CD4-positive, alpha-beta T cell treated with Interleukin-15 for 1 hour (primary cell): ENCODE measurements around the gene RAB40B.

ENCODE experiments used
- DNase-seq: peaks from one replicate; pipeline ENCODE4 v3.0.0-alpha.2; 2020

RAB40B gene

DNA sequence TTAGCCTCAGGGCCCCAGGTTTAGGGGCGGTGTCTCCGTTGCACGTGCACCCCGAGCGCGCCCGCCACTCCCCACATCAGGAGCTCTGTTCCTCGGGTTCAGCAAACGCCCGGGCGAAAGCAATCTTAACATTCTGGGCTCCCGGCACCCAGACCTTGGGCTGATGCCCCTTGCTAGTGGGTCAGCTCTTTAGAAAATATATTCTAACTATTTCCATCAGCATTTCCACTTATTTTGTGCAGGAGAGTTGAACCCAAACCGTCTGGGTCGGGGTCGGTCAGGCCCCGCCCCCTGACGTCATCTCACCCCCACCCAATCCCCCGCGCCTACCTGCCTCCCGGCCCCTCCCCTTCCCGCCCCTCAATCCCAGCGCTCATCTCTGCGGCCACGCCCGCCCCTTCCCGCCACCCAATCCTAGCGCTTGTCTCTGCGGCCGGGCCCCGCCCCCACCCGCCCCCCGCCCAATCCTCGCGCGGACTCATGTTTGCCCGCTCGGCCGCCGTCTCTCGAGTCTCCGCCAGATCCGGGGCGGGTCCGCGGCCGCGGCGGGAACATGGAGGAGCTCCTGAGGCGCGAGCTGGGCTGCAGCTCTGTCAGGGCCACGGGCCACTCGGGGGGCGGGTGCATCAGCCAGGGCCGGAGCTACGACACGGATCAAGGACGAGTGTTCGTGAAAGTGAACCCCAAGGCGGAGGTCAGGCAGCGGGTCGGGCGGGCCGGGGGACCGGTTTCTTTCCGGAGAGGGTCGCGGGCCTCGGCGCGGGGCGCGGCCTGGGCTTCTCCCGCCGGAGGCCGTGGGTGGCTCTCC, 17.9 kb upstream of the RAB40B start, which contains the start of gene FN3KRP:
FN3KRP (plus strand) TSS at position 504 of the 808 bp plus-strand sequence; CDS start at position 554, 50 bp downstream.
- DNase-seq, result peak; percentile 95

DNA sequence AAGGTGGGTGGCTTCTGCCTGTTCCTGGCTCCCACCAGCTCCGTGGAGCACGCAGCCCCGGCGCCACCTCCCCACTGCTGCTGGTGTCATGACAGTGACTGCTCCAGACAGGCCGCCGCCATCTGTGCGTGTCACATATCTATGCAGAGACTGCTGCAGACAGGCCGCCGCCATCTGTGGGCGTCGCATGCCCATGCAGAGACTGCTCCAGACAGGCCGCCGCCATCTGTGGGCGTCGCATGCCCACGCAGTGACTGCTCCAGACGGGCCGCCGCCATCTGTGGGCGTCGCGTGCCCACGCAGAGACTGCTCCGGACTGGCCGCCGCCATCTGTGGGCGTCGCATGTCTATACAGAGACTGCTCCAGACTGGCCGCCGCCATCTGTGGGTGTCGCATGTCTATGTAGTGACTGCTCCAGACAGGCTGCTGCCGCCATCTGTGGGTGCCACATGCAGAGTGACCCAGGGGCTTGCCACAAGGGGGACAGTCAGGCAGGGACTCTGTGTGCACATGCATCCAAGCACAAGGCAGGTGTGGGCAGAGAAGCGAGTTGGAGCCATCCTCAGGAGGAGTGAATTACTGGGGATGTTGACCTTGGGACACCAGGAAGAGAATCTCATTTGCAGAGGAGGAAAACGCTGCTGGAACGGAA, 14.7 kb upstream of the RAB40B start:
- no peak for DNase-seq

DNA sequence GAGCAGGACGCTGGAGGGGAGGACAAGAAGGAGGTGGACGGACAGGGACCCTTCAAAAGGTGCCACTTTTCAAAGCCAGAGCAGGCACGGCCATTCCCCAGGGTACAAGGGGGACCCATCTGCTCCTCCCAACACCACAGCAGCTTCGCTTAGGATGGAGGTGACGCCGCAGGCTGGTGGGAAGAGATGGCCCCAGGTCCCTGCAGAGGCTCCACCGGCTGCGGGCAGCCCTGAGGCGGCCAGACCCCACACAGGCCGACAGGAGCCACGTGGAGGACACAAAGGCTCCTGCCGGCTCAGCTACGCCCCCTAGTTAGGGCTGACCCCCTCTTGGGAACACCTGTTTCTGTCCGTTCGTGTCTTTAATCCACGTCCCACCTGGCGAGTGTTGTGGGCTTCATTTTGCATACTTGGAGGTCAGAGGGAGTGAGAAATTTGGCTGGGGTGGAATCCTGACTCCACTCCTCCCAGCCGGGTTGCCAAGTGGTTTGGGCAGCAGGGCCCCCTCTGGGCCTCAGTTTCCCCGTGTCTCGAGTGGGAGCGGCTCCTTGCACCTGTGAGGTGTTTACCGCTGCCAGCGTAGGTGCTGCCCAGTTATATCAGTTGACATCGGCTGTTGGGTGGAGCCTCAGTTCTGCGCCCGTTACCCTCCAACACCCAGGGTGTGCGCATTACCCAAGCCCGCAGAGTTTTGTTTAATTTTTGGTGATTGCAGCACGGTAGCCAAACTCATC, 12.2 kb upstream of the RAB40B start:
- DNase-seq, result no peak

DNA sequence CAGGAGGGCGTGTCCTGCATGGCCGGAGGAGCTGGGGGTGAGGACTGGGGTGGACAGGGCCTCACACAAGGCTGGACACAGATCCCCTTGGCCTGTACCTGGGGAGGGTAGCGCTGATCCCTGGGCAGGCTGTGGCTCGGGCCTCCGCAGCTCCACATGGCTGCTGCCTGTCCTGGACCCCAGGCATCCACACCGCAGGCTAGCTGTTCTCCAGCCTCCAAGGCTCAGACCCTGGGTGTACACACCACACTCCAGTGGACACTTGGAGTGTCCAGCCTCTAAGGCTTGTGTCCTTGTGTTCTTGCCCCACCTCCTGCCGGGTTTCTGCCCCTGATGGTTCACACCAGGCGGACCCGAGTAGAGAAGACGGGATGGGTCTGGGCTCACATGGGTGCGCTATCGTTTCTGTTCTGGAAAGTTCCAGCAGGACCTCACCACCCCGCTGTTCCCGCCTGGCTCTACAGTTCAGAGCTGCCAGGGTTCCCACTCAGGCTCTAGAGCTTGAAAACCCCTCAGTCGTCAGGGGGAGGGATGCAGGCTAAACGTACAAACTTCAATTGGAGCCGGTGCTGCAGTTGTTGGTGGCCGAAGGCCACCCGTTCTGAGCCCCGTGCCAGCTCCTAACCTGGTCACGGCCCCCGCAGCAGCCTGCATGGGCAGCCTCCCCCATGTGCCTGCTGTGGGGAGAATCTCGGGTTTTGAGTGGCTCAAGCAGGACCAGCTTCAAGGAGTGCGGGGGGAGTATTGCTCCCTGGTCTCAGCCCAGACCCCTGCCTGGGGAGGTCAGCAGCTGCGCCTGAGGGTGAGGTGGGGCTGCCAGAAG, 11.4 kb upstream of the RAB40B start:
- no peak for DNase-seq

DNA sequence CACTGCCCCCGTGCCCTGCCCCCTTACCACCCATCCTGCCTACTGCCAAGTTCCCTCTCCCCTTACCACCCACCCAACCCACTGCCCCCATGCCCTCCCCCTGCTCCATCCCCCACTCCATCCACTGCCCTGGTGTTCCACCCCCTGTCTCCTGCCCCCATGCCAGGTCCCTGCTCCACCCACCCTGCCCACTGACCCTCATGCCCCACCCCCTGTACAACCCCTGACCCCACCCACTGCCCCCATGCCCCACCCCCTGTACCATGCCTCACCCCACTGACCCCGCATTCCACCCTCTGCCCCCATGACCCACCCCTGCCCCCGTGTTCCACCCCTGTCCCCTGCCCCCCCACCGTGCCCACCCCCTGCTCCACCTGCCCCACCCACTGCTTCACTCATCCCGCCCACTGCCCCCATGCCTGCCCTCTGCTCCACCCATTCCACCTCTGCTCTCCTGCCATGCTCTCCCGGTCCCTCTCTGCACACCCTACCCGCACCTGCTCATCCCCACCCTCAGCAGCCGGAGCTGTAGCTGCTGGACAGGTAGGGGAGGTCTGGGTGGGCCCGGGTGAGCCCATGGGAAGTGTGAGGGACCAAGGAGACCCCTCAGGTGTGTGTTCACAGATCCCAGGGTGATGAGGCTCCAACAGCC, 10.7 kb upstream of the RAB40B start:
- no peak for DNase-seq

DNA sequence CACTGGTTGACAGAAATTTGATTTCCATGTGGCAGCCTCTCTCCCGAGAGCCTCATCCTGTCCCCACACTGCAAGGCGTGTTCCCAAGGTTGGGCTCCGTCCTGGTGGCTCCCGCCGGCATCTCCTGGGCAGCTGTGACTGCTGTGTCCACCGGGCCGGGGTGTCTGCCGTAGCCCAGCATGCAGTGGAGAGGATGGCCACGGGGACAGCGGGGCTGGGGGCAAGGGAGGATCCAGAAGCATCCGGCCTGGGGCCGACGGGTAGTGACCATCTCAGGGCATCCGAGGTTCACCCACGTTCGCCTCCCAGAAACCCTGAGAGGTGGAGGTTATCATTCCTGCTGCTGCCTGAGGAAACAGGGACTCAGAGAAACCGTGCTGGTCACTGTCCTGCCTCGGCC, 7.3 kb upstream of the RAB40B start:
- DNase-seq, result no peak

DNA sequence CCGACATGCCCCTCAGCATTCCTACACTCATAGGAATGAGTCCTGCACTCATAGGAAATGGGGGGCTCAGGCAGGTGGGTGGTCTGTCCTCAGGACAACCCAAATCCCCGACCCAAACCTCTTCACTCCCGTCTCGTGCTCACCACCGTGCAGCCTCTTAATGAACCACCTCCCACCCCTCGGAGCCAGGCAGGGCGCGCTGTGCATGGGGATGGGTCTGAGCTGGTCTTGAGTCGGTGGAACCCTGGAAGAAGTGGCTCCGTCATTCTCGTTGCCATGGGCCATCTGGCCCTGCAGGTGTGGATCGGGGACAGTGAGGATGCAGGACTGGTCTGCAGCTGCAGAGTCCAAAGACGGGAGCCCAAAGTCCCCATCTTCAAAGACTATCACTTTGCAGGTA, 6.4 kb upstream of the RAB40B start:
- DNase-seq, result no peak

DNA sequence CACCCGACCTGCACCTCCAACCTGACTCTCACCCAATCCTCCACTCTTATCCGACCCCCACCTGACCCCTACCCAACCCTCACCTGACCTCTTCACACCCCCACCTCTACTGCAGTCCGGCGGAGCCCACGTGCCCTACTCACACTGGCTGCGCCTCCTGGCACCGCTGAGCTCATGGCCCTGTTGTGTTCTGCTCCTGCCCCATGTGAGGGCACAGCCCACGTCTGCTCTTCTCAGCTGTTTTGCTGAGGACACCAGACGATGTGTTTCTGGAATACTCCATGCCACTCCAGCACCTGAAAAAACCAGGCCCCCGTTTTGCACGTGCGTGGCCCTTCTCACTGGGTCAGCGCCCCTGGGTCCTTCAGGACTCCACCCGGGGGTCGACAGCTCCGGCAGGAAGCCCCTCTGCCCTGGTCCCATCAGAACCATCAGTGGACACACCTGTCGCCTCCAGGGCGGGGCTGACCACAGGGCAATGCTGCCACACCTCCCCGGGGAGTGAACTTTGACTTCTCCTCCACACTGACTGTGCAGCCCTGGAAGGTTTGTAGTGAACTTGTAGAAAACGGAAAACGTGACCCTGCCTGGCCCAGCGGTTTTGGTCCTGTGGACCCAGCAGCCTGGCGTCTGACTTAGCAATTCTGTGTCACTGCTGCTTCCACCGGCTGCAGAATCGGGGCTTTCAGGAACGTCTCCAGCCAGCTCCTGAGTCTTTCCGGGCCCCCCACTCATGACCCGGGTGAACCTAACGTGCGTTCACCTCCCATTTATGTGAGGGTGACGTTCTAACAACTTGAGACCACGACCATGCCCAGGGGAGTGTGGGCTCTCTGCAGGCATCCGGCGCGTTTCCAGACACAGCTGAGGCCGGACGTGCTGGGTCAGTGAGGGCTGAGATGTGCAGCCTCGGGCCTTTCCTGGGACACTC, 5.7 kb upstream of the RAB40B start:
- no peak for DNase-seq

DNA sequence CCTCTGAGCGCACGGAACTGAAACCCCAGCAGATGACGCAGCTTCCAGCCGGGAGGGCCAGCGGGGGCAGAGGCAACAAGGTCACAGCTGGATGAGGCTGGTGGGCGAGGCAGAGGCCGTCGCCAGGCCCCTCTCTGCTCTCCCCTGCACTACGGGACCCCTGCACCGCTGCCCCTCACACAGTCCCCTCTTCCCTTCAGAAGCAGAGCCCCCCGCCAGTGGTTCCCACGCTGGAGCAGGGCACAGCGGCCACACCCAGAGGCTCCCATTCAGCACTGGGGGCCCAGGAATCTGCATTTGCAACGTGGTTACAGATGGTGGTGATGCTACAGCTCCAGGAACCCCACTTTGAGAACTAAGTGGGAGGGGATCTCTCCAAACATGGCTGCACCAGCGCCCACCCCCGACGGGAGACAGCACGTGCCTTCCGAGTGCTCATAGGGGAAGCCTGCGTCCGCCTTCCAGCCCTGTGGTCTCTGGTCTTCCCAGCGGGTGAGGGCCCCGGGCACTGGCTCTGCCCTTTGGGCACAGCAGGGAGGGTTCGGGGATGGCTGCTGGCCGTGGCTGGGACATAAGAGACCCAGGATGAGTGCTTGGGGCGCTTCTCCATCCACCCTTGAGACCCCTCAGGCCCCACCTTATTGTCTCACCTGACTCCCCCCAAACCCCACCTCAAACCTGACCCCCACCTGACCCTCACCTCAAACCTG, 4.7 kb upstream of the RAB40B start:
- DNase-seq, result no peak

DNA sequence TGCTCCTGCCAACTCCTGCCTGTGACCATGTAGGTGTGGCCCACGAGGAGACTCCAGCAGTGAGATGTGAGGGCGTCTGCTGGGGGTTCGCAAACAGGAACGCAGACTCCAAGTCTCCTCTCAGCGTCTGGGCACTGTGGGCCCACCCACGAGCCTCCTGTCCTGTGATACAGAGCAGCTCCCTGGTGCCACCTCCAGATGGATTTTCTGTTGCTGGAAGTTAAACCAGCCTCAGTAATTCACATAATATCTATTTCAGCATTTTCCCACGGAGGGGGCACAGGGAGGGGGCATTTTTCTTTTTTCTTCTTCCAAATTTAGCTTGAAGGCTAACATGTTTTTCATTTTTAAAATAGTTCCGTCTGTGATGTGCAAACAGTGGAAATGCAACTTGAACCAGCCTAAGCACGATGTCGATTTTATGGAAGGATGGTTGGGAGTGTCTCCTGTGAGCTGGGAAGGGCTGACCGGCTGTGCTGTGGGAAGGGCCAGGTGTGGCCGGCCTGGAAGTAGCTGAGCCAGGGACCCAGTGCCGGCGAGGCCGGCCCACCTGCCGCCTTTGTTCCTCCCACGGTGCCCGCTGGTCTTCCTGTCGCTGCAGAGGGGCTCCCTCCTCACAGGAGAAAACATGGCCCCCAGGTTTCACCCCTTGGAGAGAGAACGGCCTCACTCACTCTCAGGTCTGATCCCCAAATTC, 3.9 kb upstream of the RAB40B start:
- no peak for DNase-seq

DNA sequence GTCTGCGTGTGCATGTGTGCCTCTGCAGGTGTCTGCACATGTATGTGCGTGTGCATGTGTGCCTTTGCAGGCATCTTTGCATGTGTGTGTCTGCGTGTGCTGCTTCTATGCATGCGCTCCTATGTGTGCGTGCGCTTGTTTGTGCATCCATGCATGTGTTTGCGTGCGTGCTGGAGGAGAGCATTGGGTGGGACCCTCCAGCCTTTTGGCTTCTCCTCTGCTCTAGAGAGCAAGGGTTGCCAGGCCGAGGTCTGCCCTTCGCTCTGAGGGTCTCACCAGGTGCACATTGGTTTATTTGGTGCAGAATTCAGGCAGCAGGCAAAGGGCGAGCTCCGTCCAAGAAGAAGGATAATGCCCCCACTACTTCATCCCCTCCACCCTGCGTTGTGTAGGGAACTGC, 1.1 kb upstream of the RAB40B start:
- no peak for DNase-seq

DNA sequence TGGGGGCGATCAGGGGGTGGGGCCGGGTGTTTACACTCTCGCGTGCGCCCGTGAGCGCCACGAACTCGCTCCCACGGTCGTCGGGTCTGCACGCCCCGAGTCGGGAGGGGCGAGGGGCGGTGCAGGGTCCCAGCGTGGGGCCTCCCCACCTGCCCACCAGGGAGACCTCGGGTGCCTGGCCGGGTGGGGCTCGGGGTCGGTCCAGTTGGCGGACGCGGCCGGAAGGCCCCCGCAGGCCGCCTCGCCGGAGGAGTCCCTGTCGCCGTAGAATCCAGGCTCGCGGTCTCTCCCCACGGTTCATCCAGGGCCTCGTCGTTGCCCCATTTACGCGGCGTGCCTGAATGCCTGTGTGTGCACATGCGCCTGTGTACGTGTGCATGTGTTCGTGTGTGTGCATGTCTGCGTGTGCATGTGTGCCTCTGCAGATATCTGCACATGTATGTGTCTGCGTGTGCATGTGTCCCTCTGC, 510 bp upstream of the RAB40B start:
- DNase-seq, result no peak

DNA sequence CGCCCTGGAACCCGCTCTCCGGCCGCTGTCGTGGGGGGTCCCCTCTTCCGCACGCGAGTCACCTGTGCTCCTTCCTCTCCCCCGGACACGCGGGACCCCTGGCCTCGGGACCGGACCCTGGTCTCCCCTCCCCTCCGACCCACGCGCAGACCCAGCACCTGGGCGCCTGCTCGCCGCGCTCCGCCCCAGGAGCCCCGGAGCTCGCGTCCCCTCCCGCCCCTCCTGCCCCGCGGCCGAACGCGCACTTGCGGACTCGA, 762 bp downstream of the RAB40B start:
- DNase-seq, result no peak

DNA sequence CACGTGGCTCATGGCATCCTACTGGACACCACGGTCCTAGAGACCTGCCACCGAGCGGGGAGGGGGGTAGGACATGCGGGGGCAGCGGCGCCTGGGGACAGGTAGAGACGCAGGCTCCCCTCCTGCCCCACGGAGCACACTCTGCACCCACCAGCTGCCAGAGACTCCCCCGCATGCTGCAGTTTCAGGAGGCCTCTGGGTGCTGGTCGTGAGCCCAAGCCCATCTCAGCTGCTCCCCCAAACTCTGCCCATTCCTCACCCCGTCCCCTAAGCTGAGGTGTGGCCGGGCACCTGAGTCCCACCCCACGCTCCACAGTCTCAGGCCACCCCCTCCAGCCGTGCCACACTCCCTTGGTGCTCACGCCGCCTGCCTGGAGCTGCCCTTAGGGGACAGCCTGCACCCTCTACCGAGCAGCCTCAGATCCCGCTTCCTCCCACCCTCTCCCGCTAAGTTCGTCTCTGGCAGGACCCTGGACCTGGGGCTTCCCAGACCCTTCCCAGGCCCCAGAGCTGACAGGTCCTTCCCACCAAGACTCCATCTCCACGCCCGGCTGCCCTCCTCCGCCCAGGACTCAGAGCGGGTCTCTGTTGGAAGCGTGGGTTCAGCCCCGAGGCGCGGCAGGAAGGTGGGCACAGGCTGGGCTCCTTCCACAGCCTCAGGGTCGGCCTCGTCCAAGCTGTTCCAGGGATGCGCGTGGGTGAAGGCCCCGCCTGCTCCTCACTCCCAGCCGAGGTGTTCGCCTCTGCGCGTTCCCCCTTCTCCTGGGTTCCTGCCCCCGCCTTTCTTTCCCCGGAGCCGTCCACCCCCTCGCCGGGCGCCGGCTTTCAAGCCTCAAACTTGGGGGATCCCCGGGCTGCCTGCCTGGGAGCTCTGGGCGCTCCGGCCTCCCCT, 1.3 kb downstream of the RAB40B start:
- DNase-seq, result no peak

DNA sequence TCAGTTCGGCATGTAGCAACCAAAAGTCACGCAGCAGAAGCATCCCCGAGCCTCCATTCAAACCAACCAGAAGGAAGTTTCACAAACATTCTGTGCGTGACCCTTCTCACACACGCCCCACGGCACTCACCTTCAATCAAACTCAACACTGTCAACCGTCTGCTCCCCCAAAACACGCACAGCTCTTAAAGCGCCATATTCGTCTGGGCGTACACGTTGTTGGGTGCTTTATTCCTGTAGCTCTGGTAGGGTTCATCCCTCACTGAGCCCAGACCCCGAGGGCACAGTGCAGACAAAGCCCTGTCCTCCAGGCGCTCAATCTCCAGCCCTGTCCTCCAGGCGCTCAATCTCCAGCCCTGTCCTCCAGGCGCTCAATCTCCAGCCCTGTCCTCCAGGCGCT, 2.2 kb downstream of the RAB40B start:
- DNase-seq, result no peak

DNA sequence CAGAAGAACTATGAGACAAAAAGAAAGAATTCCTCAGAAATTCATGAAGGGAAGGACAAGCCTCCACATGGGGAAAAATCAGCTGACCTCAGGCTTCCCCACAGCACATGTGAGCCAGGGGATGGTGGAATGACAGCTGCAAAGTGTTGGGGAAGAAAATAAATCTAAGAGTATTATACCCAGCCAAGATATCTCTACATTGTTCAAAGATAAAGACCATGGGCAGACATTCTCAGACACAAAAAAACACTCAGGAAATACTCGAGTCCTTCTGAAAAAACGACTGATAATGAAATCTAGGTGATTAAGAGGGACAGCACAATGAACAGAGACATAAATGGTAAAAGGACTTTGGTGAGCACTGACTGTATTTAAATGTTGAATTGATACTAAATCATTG, 3.9 kb downstream of the RAB40B start:
- no peak for DNase-seq

DNA sequence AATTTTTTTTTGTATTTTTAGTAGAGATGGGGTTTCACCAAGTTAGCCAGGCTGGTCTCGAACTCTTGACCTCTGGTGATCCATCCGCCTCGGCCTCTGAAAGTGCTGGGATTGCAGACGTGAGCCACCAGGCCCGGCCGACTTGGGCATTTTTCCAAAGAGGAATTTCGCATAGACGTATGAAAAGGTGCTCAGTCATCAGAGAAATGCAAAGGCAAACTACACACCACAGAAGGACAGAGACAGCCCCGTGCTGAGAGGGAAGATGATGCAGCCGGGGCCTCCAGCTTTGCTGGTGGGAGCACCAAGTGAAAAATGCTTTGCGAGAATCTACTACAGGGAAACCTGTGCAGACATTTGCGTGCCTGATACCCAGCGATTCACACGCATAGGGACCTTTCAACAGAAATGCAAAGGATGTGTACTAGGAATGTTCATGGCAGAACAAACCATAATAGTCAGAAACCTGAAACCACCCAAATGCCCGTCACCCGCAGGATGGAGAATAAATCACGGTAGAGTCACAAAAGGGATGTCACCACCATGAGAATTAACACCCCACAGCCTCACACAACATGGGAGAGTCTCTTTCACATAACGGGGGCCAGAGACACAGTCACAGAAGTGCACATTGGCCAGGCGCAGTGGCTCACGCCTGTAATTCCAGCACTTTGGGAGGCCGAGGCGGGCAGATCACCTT, 5.2 kb downstream of the RAB40B start:
- no peak for DNase-seq

DNA sequence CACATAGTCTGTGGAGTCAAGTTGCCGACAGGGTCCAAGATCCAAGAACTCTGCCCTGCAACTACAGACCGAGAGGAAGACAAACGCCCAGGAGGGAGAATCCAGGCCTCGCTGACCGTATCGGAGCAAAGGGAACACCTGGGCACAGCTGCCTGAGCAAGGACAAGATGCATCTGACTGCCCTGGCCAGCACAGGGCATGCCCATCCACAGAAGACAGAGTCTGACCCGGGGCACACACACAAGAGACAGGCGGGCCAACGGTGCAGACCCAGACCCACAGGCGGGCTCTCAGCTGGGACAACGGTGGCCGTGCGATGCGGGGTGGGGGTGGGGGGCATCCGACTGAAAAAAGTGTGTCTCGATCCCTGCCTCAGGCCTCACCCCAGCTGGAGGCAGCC, 6.2 kb downstream of the RAB40B start:
- DNase-seq, result no peak
